IMR-90 (cell line): ENCODE results near the gene ZFYVE28. TPM values are rescaled to one million over a fixed set of nuclear protein-coding genes. Genes with fewer than 3 reads are reported as not detected.

Source experiments
- ELK1 ChIP-seq: fragments of 150-350 bp; IDR thresholded peaks from 2 replicates; pipeline ENCODE4 v1.6.1; 2016; ENCODE audit warnings: low read depth, mild to moderate bottlenecking, low read length, moderate library complexity, borderline replicate concordance
- MAZ ChIP-seq: IDR thresholded peaks from 2 replicates; pipeline ENCODE4 v1.6.1; 2012; ENCODE audit warnings: low read depth, mild to moderate bottlenecking, low read length, improper control_type of control experiment, moderate library complexity, borderline replicate concordance
- POLR2A ChIP-seq: IDR thresholded peaks from 2 replicates; pipeline ENCODE4 v1.6.1; 2012; ENCODE audit warnings: mild to moderate bottlenecking, low read depth, low read length
- polyA plus RNA-seq, 3 experiments: library from polyadenylated mRNA; depleted of rRNA; stranded (reverse); fragments of >200 nt; gene quantifications; 2 replicates each; pipeline ENCODE4 v1.2.3, GENCODE V29; 2012; ENCODE audit warnings: low replicate concordance in 1 of 3
- total RNA-seq: library from RNA; depleted of rRNA; stranded (reverse); fragments of >200 nt; gene quantifications from 2 replicates; pipeline ENCODE4 v1.2.3, GENCODE V29; 2012

ZFYVE28 gene
- total and polyA plus RNA-seq, 2 of the 4 experiments (the other 2 are of a cell fraction), result 0.36 to 1.2 TPM

GRCh38 chr4:2443061-2443730, 24.8 kb upstream of the ZFYVE28 start (continued):
- TF ChIP-seq ELK1 (no peak), POLR2A (no peak), MAZ (no peak)
